Mesothelial cell of epicardium (in vitro differentiated cells): ENCODE measurements around the gene FGF11. TPM values are rescaled to one million over a fixed set of nuclear protein-coding genes. Genes with fewer than 3 reads are reported as not detected.
A peak's percentile ranks its signal among the peaks of the same experiment; 100 is the strongest.
"Not testable (repeated sequence)": the region's sequence is repeated elsewhere in the genome, so short reads cannot be mapped to it uniquely, and the experiment has no call there.

Source experiments
- DNase-seq, 2 experiments: peaks; one replicate each; pipeline ENCODE4 v3.0.0; 2021; ENCODE audit warnings: low spot score in 2 of 2; ENCODE audit not compliant: unreplicated experiment in 2 of 2
- H3K27ac Mint-ChIP-seq: 2 replicates; pipeline ENCODE4 v1.8.0; 2021; ENCODE audit warnings: mixed read lengths
- H3K27me3 Mint-ChIP-seq: 2 replicates; pipeline ENCODE4 v1.8.0; 2021; ENCODE audit warnings: low read depth, mixed read lengths
- H3K36me3 Mint-ChIP-seq: 2 replicates; pipeline ENCODE4 v1.8.0; 2021; ENCODE audit warnings: mixed read lengths
- H3K4me1 Mint-ChIP-seq: 2 replicates; pipeline ENCODE4 v1.8.0; 2021; ENCODE audit warnings: mixed read lengths
- H3K4me3 Mint-ChIP-seq: 2 replicates; pipeline ENCODE4 v1.8.0; 2021; ENCODE audit warnings: mild to moderate bottlenecking, moderate library complexity, mixed read lengths
- H3K9me3 Mint-ChIP-seq: 2 replicates; pipeline ENCODE4 v1.8.0; 2021; ENCODE audit warnings: mixed read lengths
- total RNA-seq: library from RNA; stranded (reverse); gene quantifications from 3 replicates; pipeline ENCODE4 v1.2.1, GENCODE V29; 2021
- TF ChIP-seq, protein P1 (sequence below): fragments of 200-600 bp; sonication (generic); IDR thresholded peaks from one replicate; pipeline ENCODE4 v1.5.0; 2021; ENCODE audit warnings: antibody characterized with exemption; ENCODE audit not compliant: unreplicated experiment

FGF11 gene
- total RNA-seq, 1 donor from 2014 or later, result 26.8 TPM

DNA sequence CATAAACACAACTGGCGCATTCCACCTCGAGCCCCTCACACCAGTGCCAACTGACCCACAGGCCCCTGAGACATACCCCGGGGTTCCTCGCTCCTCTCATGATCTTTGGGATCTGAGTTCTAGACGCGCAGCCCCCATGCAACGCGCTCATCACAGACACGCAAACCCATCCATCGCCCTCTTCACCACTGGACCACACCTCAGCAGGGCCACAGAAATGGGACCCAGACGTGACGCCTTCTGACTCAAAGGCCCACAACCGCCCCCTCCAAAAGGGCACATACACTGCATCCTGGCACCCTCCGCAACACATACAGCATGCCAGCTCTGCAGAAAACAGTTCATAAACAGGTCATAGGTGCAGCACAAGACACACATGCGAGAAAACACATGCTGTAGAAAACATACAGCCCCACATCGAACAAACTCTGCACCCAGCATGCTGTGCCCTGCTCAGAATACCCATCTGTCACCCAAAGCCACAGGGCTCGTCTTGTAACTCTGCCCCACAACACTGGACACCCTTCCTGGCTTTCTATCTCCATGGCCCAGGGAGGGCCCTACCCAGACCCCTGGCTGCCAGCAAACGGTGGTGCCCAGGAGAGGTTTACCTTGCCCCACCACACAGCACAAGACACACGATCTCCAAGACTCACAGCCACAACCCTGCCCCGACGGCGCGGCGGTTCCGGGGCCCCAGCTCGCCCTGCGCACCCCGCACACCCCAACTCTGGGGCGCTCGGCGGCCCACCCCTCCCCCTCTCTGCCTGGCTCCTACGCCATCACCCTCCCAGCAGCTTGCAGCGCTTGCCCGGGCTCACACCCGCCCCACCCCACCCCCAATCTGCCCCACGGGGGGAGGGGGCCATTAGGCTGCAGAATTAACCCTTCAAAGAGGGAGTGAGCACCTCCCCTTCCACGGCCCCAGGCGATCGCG, 39.2 kb downstream of the FGF11 start:
- Mint-ChIP-seq H3K27me3 (no peaks in the 10 kb centered on the region), H3K27ac (peak overlapping the region; percentile 98), H3K36me3 (no peaks in the 10 kb centered on the region), H3K4me3 (peak overlapping the region; percentile 87), H3K4me1 (peaks cover 62% of the 10 kb centered on the region), H3K9me3 (no peaks in the 10 kb centered on the region)
- peak in 1 of 2 experiments; percentile 60 for DNase-seq
- TF ChIP-seq, protein P1, sequence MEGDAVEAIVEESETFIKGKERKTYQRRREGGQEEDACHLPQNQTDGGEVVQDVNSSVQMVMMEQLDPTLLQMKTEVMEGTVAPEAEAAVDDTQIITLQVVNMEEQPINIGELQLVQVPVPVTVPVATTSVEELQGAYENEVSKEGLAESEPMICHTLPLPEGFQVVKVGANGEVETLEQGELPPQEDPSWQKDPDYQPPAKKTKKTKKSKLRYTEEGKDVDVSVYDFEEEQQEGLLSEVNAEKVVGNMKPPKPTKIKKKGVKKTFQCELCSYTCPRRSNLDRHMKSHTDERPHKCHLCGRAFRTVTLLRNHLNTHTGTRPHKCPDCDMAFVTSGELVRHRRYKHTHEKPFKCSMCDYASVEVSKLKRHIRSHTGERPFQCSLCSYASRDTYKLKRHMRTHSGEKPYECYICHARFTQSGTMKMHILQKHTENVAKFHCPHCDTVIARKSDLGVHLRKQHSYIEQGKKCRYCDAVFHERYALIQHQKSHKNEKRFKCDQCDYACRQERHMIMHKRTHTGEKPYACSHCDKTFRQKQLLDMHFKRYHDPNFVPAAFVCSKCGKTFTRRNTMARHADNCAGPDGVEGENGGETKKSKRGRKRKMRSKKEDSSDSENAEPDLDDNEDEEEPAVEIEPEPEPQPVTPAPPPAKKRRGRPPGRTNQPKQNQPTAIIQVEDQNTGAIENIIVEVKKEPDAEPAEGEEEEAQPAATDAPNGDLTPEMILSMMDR, result no peak

DNA sequence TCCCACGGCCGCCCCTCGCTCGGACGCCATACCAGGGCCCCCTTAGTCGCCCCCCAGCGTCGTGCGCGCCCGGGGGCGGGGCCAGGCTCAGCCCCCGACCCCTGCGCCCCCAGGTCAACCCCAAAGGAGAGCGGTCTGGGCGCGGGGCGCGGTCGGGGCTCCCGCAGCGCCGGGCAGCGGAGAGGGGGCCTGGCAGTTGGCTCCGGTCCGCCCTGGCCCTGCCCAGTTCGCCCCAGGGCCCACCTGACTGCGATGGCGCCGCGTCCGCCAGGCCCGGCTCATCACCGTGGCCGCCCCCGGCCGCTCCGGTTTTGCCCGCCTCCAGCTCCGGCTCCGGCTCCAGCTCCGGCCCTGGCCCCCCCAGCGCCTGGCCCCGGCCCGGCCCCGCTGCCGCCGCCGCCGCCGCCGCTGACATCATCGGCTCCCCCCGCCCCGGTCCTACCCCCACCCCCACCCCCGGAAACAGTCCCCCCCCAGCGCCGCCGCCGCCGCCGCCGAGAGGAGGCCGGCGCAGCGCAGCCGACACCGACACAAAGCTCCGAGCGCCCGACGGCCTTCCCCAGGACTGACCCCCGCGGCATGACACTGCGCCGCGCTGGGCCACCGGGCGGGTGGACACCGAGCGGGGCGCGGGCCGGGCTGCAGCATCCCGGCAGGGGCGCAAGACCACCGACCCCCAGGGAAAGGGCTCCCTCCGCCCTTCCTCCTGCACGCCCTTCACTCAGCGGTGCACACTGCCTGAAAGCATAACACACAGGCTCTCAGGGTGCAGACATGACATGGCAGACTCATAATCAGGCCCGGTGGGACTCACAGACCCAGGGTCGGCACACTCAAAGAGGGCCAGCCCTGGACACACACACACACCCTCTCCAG, 40.1 kb downstream of the FGF11 start, which contains the start of gene ZBTB4:
TSS of gene ZBTB4 (minus strand) at position 419 of the 876 bp plus-strand sequence. CDS start 12,830 bp downstream, outside the sequence.
- peak in 1 of 2 experiments; percentile 57 for DNase-seq
- H3K27me3 Mint-ChIP-seq, result no peaks in the 10 kb centered on the region

DNA sequence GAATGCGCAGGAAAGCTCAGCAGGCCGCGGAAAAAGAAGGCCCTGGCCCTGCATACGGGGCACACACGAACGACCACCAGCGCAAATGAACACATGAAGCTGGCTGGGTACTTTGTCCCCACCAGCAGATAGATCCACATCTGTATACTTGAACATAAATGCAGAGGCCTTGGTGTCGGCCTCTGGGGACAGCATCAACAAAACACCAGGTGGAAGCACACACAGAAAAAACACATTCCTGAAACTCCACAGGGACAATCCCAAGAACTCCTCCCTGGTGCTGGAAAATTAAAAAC, 40.7 kb downstream of the FGF11 start:
- Mint-ChIP-seq H3K4me3 (peak overlapping the region; percentile 96), H3K27me3 (no peaks in the 10 kb centered on the region), H3K9me3 (no peaks in the 10 kb centered on the region), H3K36me3 (no peaks in the 10 kb centered on the region), H3K4me1 (peaks cover 68% of the 10 kb centered on the region), H3K27ac (peak overlapping the region; percentile 100)
- TF ChIP-seq, protein P1, result no peak
- no peak for DNase-seq

More for the DNA sequence above, 40.1 kb downstream of the FGF11 start, which contains the start of gene ZBTB4:
- Mint-ChIP-seq H3K36me3 (no peaks in the 10 kb centered on the region), H3K27ac (peak within 1 kb of the TSS; percentile 100), H3K4me3 (peak within 1 kb of the TSS; percentile 96), H3K9me3 (no peaks in the 10 kb centered on the region), H3K4me1 (peaks cover 64% of the 10 kb centered on the region)
- TF ChIP-seq, protein P1, result no peak

DNA sequence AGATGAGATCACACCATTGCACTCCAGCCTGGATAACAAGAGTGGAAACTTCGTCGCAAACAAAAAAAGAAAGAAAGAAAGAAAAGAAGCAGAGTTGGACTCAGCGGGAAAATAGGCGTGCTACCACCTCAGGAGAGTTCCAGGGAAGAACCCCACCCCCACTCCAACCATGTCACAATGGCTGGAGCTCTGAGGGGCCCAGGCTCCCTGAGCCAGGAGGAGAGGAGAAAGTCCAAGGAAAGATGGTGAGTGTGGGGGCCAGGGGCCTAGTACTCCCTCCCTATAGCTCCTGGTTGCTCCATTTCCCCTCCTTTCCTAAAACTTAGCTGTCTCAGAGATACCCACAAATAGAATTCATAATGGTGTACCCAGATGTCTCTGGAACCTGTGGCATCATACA, 42.0 kb downstream of the FGF11 start, which contains the start of gene SLC35G6:
TSS of gene SLC35G6 (plus strand) at position 172 of the 400 bp plus-strand sequence. CDS start at position 243, 71 bp downstream.
- not testable (repeated sequence) for H3K36me3 Mint-ChIP-seq, H3K9me3 Mint-ChIP-seq, DNase-seq, H3K27me3 Mint-ChIP-seq
- H3K4me3 Mint-ChIP-seq, result peak within 1 kb of the TSS; percentile 97
- peak within 1 kb of the TSS; percentile 100 for H3K27ac Mint-ChIP-seq
- peaks cover 71% of the 10 kb centered on the region for H3K4me1 Mint-ChIP-seq

DNA sequence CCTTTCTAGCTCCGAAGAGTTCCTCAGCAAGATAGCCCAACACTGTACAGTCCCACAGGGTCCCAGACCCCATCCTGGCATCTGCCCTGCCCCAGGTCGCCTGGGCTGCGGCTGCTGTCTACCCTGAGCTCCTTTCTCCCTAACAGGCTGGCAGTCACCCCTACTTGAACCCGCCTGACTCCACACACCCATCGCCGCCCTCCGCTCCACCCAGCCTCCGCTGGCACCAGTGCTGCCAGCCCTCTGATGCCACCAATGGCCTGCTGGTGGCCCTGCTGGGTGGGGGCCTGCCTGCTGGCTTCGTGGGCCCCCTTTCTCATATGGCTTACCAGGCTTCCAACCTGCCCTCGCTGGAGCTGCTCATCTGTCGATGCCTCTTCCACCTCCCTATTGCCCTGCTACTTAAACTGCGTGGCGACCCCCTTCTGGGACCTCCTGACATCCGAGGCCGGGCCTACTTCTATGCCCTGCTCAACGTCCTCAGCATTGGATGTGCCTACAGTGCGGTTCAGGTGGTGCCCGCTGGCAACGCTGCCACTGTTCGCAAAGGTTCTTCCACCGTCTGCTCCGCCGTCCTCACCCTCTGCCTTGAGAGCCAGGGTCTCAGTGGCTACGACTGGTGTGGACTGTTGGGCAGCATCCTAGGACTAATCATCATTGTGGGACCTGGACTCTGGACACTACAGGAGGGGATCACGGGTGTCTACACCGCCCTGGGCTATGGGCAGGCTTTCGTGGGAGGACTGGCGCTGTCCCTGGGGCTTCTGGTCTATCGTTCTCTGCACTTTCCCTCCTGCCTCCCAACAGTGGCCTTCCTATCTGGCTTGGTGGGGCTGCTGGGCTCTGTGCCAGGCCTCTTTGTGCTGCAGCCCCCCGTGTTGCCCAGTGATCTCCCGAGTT, 42.8 kb downstream of the FGF11 start:
- DNase-seq, H3K9me3 Mint-ChIP-seq: not testable (repeated sequence)

DNA sequence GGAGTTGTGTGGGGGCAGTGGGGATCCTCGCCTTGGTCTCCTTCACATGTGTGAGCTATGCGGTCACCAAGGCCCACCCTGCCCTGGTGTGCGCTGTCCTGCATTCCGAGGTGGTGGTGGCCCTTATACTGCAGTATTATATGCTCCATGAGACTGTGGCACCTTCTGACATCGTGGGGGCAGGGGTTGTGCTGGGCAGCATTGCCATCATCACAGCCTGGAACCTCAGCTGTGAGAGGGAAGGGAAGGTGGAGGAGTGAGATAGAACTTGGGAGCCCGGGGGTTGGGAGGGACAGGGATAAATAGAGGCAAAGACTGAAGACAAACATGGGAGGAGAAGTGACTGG, 43.4 kb downstream of the FGF11 start:
- not testable (repeated sequence) for H3K27me3 Mint-ChIP-seq
- Mint-ChIP-seq H3K4me1 (peaks cover 68% of the 10 kb centered on the region), H3K4me3 (peak overlapping the region; percentile 97)

More for the DNA sequence above, 42.8 kb downstream of the FGF11 start:
- not testable (repeated sequence) for H3K36me3 Mint-ChIP-seq, H3K27me3 Mint-ChIP-seq
- Mint-ChIP-seq H3K27ac (peak overlapping the region; percentile 100), H3K4me3 (peak overlapping the region; percentile 97), H3K4me1 (peaks cover 68% of the 10 kb centered on the region)

More for the DNA sequence above, 43.4 kb downstream of the FGF11 start:
- DNase-seq, H3K36me3 Mint-ChIP-seq, H3K9me3 Mint-ChIP-seq: not testable (repeated sequence)
- peak overlapping the region; percentile 100 for H3K27ac Mint-ChIP-seq
